Measurements from ENCODE around the gene THBS1.

Gene THBS1

GRCh38 chr15:39621976-39622375 lies 41.1 kb downstream of the THBS1 start:
- DNase-seq, result no peak
- H3K36me3 Mint-ChIP-seq (ENCODE audit: low read depth), result peaks cover 13% of the 10 kb centered on the region
- H3K27me3 Mint-ChIP-seq, result no peaks in the 10 kb centered on the region
- H3K9me3 Mint-ChIP-seq, result peaks cover 9% of the 10 kb centered on the region
- H3K27ac Mint-ChIP-seq, result no peak overlapping the region
- peaks cover 50% of the 10 kb centered on the region for H3K4me1 Mint-ChIP-seq (ENCODE audit: low read depth)
- H3K4me3 Mint-ChIP-seq, result no peak overlapping the region

- Mint-ChIP-seq H3K9me3 (peaks cover 9% of the 10 kb centered on the region), H3K27ac (peak overlapping the region; percentile 95), H3K36me3 (ENCODE audit: low read depth) (peaks cover 13% of the 10 kb centered on the region), H3K4me1 (ENCODE audit: low read depth) (peaks cover 58% of the 10 kb centered on the region), H3K4me3 (no peak overlapping the region), H3K27me3 (no peaks in the 10 kb centered on the region)
- no peak for DNase-seq
Observed at GRCh38 chr15:39622660-39623516, 42.0 kb downstream of the THBS1 start.

- Mint-ChIP-seq H3K27ac (peak overlapping the region; percentile 95), H3K4me1 (ENCODE audit: low read depth) (peaks cover 63% of the 10 kb centered on the region), H3K9me3 (peaks cover 9% of the 10 kb centered on the region), H3K27me3 (no peaks in the 10 kb centered on the region), H3K36me3 (ENCODE audit: low read depth) (peaks cover 13% of the 10 kb centered on the region), H3K4me3 (peak overlapping the region; percentile 2)
- peak; percentile 31 for DNase-seq
Observed at GRCh38 chr15:39623529-39623931, 42.7 kb downstream of the THBS1 start.

- peak; percentile 62 for DNase-seq
- Mint-ChIP-seq H3K36me3 (ENCODE audit: low read depth) (peaks cover 13% of the 10 kb centered on the region), H3K9me3 (peaks cover 9% of the 10 kb centered on the region), H3K4me1 (ENCODE audit: low read depth) (peaks cover 76% of the 10 kb centered on the region), H3K4me3 (peak overlapping the region; percentile 67), H3K27me3 (no peaks in the 10 kb centered on the region), H3K27ac (peak overlapping the region; percentile 95)
Observed at GRCh38 chr15:39624806-39625205, 43.9 kb downstream of the THBS1 start.

GRCh38 chr15:39625451-39625850 lies 44.6 kb downstream of the THBS1 start:
- Mint-ChIP-seq H3K4me1 (ENCODE audit: low read depth) (peaks cover 83% of the 10 kb centered on the region), H3K36me3 (ENCODE audit: low read depth) (peaks cover 13% of the 10 kb centered on the region), H3K27me3 (no peaks in the 10 kb centered on the region), H3K27ac (peak overlapping the region; percentile 95), H3K9me3 (peaks cover 9% of the 10 kb centered on the region), H3K4me3 (peak overlapping the region; percentile 67)
- DNase-seq, result peak; percentile 31

GRCh38 chr15:39625856-39626255 lies 45.0 kb downstream of the THBS1 start:
- DNase-seq, result no peak
- H3K9me3 Mint-ChIP-seq, result peaks cover 9% of the 10 kb centered on the region
- peaks cover 13% of the 10 kb centered on the region for H3K36me3 Mint-ChIP-seq (ENCODE audit: low read depth)
- H3K4me1 Mint-ChIP-seq (ENCODE audit: low read depth), result peaks cover 87% of the 10 kb centered on the region
- no peak overlapping the region for H3K4me3 Mint-ChIP-seq
- no peaks in the 10 kb centered on the region for H3K27me3 Mint-ChIP-seq
- peak overlapping the region; percentile 95 for H3K27ac Mint-ChIP-seq

GRCh38 chr15:39627451-39628143 lies 46.7 kb downstream of the THBS1 start:
- Mint-ChIP-seq H3K27me3 (no peaks in the 10 kb centered on the region), H3K36me3 (ENCODE audit: low read depth) (peaks cover 13% of the 10 kb centered on the region), H3K9me3 (peaks cover 11% of the 10 kb centered on the region), H3K4me1 (ENCODE audit: low read depth) (peaks cover 88% of the 10 kb centered on the region), H3K27ac (no peak overlapping the region), H3K4me3 (no peak overlapping the region)
- peak; percentile 30 for DNase-seq

- DNase-seq, result no peak
- Mint-ChIP-seq H3K4me1 (ENCODE audit: low read depth) (peaks cover 83% of the 10 kb centered on the region), H3K4me3 (no peak overlapping the region), H3K27me3 (no peaks in the 10 kb centered on the region), H3K36me3 (ENCODE audit: low read depth) (peaks cover 13% of the 10 kb centered on the region), H3K27ac (no peak overlapping the region), H3K9me3 (peaks cover 11% of the 10 kb centered on the region)
Observed at GRCh38 chr15:39628144-39628508, 47.2 kb downstream of the THBS1 start.

- peaks cover 77% of the 10 kb centered on the region for H3K4me1 Mint-ChIP-seq (ENCODE audit: low read depth)
- H3K9me3 Mint-ChIP-seq, result peaks cover 11% of the 10 kb centered on the region
- no peak overlapping the region for H3K4me3 Mint-ChIP-seq
- peaks cover 13% of the 10 kb centered on the region for H3K36me3 Mint-ChIP-seq (ENCODE audit: low read depth)
- no peaks in the 10 kb centered on the region for H3K27me3 Mint-ChIP-seq
- DNase-seq, result no peak
- peak overlapping the region; percentile 87 for H3K27ac Mint-ChIP-seq
Observed at GRCh38 chr15:39628546-39629257, 47.8 kb downstream of the THBS1 start.

- Mint-ChIP-seq H3K9me3 (peaks cover 11% of the 10 kb centered on the region), H3K4me3 (no peak overlapping the region), H3K36me3 (ENCODE audit: low read depth) (peaks cover 13% of the 10 kb centered on the region), H3K27ac (peak overlapping the region; percentile 87), H3K27me3 (no peaks in the 10 kb centered on the region), H3K4me1 (ENCODE audit: low read depth) (peaks cover 71% of the 10 kb centered on the region)
- DNase-seq, result peak; percentile 65
Observed at GRCh38 chr15:39629371-39629770, 48.5 kb downstream of the THBS1 start.

GRCh38 chr15:39629906-39630305 lies 49.0 kb downstream of the THBS1 start:
- peaks cover 12% of the 10 kb centered on the region for H3K36me3 Mint-ChIP-seq (ENCODE audit: low read depth)
- no peak overlapping the region for H3K4me3 Mint-ChIP-seq
- H3K9me3 Mint-ChIP-seq, result peaks cover 11% of the 10 kb centered on the region
- no peaks in the 10 kb centered on the region for H3K27me3 Mint-ChIP-seq
- H3K4me1 Mint-ChIP-seq (ENCODE audit: low read depth), result peaks cover 65% of the 10 kb centered on the region
- peak overlapping the region; percentile 87 for H3K27ac Mint-ChIP-seq
- DNase-seq, result no peak

- H3K9me3 Mint-ChIP-seq, result peaks cover 5% of the 10 kb centered on the region
Observed at GRCh38 chr15:39631357-39631756, 50.5 kb downstream of the THBS1 start.

GRCh38 chr15:39638041-39638440 lies 57.2 kb downstream of the THBS1 start:
- no peak overlapping the region for H3K27ac Mint-ChIP-seq
- no peak overlapping the region for H3K4me3 Mint-ChIP-seq
- H3K27me3 Mint-ChIP-seq, result peaks cover 9% of the 10 kb centered on the region
- DNase-seq, result no peak
- no peaks in the 10 kb centered on the region for H3K36me3 Mint-ChIP-seq (ENCODE audit: low read depth)
- peaks cover 20% of the 10 kb centered on the region for H3K4me1 Mint-ChIP-seq (ENCODE audit: low read depth)
- no peaks in the 10 kb centered on the region for H3K9me3 Mint-ChIP-seq

More at GRCh38 chr15:39631357-39631756, 50.5 kb downstream of the THBS1 start:
- Mint-ChIP-seq H3K4me1 (ENCODE audit: low read depth) (peaks cover 51% of the 10 kb centered on the region), H3K27ac (peak overlapping the region; percentile 75), H3K4me3 (no peak overlapping the region), H3K27me3 (no peaks in the 10 kb centered on the region), H3K36me3 (ENCODE audit: low read depth) (peaks cover 5% of the 10 kb centered on the region)
- no peak for DNase-seq

- H3K4me3 Mint-ChIP-seq, result no peak overlapping the region
- H3K27ac Mint-ChIP-seq, result no peak overlapping the region
Observed at GRCh38 chr15:39639037-39639436, 58.2 kb downstream of the THBS1 start.

More at GRCh38 chr15:39639037-39639436, 58.2 kb downstream of the THBS1 start:
- DNase-seq, result no peak
- H3K27me3 Mint-ChIP-seq, result peaks cover 9% of the 10 kb centered on the region
- H3K36me3 Mint-ChIP-seq (ENCODE audit: low read depth), result no peaks in the 10 kb centered on the region
- H3K9me3 Mint-ChIP-seq, result no peaks in the 10 kb centered on the region
- peaks cover 30% of the 10 kb centered on the region for H3K4me1 Mint-ChIP-seq (ENCODE audit: low read depth)
